Peyer's patch (tissue), 4 donors: ENCODE results near the gene GABBR2. TPM values are rescaled to one million over a fixed set of nuclear protein-coding genes. Genes with fewer than 3 reads are reported as not detected.

Source experiments
- DNase-seq, 3 donors: peaks; one replicate each; pipeline ENCODE4 v3.0.0-alpha.2; 2017 to 2019
- H3K27ac ChIP-seq, 4 donors: fragments of 200-600 bp; sonication (generic); one replicate each; pipeline ENCODE4 v1.5.1; 2016 to 2019
- H3K27me3 ChIP-seq, 2 donors: fragments of 200-600 bp; sonication (generic); one replicate each; pipeline ENCODE4 v1.5.1; 2019
- H3K36me3 ChIP-seq, 3 donors: fragments of 200-600 bp; sonication (generic); one replicate each; pipeline ENCODE4 v1.5.1; 2016 to 2019
- H3K4me1 ChIP-seq, 4 donors: fragments of 200-600 bp; sonication (generic); one replicate each; pipeline ENCODE4 v1.5.1; 2016 to 2019
- H3K4me3 ChIP-seq, 4 donors: fragments of 200-600 bp; sonication (generic); 1 replicate in 3 of 4; 2 replicates in 1 of 4; pipeline ENCODE4 v1.5.1; 2016 to 2019; ENCODE audit warnings: mild to moderate bottlenecking in 1 of 4
- H3K9me3 ChIP-seq, 4 donors: fragments of 200-600 bp; sonication (generic); one replicate each; pipeline ENCODE4 v1.5.1; 2016 to 2019; ENCODE audit warnings: mild to moderate bottlenecking in 1 of 4
- POLR2A ChIP-seq, 2 donors: fragments of 450-650 bp; IDR thresholded peaks; one replicate each; pipeline ENCODE4 v1.5.1; 2017; ENCODE audit warnings: antibody characterized with exemption in 2 of 2, mild to moderate bottlenecking in 2 of 2, moderate library complexity in 2 of 2
- total RNA-seq, 4 donors: library from RNA; depleted of rRNA; stranded (reverse); fragments of >200 nt; gene quantifications; one replicate each; pipeline ENCODE4 v1.1.0, GENCODE V29; 2016
- TF ChIP-seq, protein P1 (sequence below), 6 experiments: fragments of 450-650 bp in 4 of 6; fragments of 200-600 bp in 2 of 6; sonication (generic) in 1 of 6; IDR thresholded peaks; one replicate each; pipeline ENCODE4 v1.5.1; 2017 to 2019; ENCODE audit warnings: antibody characterized with exemption in 6 of 6, mild to moderate bottlenecking in 3 of 6, moderate library complexity in 1 of 6

GABBR2 gene
- total RNA-seq, 4 donors from 2014 or later, result not detected

DNA sequence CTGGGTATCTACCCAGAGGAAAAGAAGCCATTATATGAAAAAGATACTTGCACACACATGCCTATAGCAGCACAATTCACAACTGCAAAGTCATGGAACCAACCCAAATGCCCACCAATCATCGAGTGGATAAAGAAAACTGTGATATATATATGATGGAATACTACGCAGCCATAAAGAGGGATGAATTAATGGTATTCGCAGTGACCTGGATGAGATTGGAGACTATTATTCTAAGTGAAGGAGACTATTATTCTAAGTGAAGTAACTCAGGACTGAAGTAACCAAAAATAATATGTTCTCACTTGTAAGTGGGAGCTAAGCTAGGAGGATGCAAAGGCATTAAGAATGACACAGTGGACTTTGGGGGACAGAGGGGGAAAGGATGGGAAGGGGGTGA, 30.0 kb upstream of the GABBR2 start:
- H3K4me3 ChIP-seq, result no peak overlapping the region
- H3K27me3 ChIP-seq, result no peaks in the 10 kb centered on the region
- peaks cover 0 to 16% (median 0%) of the 10 kb centered on the region in 3 donors for H3K36me3 ChIP-seq
- H3K27ac ChIP-seq, result no peak overlapping the region
- no peak for DNase-seq
- TF ChIP-seq POLR2A (IDR thresholded peaks at IDR 0.05), result no peak
- TF ChIP-seq, protein P1, sequence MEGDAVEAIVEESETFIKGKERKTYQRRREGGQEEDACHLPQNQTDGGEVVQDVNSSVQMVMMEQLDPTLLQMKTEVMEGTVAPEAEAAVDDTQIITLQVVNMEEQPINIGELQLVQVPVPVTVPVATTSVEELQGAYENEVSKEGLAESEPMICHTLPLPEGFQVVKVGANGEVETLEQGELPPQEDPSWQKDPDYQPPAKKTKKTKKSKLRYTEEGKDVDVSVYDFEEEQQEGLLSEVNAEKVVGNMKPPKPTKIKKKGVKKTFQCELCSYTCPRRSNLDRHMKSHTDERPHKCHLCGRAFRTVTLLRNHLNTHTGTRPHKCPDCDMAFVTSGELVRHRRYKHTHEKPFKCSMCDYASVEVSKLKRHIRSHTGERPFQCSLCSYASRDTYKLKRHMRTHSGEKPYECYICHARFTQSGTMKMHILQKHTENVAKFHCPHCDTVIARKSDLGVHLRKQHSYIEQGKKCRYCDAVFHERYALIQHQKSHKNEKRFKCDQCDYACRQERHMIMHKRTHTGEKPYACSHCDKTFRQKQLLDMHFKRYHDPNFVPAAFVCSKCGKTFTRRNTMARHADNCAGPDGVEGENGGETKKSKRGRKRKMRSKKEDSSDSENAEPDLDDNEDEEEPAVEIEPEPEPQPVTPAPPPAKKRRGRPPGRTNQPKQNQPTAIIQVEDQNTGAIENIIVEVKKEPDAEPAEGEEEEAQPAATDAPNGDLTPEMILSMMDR (IDR thresholded peaks at IDR 0.05), result no peak
- no peaks in the 10 kb centered on the region for H3K4me1 ChIP-seq
- no peaks in the 10 kb centered on the region for H3K9me3 ChIP-seq

DNA sequence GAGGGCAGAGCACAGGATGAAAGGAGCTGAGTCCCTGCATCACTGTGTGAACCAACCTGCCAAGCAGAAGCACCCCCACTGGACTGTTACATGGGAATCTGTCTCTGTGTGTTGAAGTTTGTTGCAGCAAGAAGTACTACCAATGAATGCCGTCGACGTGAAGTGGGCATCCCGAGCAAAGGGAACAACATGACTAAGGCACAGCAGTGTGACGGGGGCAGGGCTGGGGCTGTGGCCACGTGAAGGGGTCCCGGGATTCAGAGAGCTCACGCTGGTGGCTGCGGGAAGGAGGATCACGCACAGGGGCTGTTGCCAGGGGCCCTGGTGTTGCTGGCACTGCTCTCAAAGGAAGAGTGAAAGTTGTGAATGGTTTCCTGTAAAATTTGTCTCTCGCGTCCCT, 27.5 kb upstream of the GABBR2 start:
- Histone ChIP-seq H3K4me3 (no peak overlapping the region), H3K4me1 (no peaks in the 10 kb centered on the region), H3K9me3 (no peaks in the 10 kb centered on the region), H3K36me3 (peaks cover 0 to 16% (median 0%) of the 10 kb centered on the region in 3 donors), H3K27ac (no peak overlapping the region), H3K27me3 (no peaks in the 10 kb centered on the region)
- TF ChIP-seq, protein P1 (IDR thresholded peaks at IDR 0.05), result no peak
- no peak for TF ChIP-seq POLR2A (IDR thresholded peaks at IDR 0.05)
- no peak for DNase-seq

DNA sequence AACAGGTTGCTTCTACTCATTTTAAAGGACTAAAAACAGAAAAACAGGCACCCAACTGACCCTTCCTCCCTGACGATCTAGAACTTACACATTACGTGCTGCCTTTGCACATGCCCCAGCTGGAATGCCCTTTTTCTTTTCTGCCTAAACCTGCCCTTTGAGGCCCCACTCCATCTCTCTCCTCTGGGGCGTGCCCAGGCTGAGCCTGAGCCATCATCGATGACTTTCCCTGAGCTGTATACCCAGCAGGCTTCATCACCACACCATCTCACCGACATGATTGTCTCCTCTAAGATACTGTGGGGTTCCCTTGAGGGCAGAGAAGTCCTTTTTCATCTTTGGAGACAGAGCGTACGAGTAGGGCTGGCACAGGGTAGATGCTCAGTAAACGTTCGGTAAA, 24.1 kb upstream of the GABBR2 start:
- DNase-seq, result no peak
- H3K4me3 ChIP-seq, result no peak overlapping the region
- no peaks in the 10 kb centered on the region for H3K9me3 ChIP-seq
- peaks cover 0 to 16% (median 0%) of the 10 kb centered on the region in 3 donors for H3K36me3 ChIP-seq
- TF ChIP-seq, protein P1 (IDR thresholded peaks at IDR 0.05), result no peak
- no peak for TF ChIP-seq POLR2A (IDR thresholded peaks at IDR 0.05)
- H3K4me1 ChIP-seq, result no peaks in the 10 kb centered on the region
- H3K27ac ChIP-seq, result no peak overlapping the region
- H3K27me3 ChIP-seq, result no peaks in the 10 kb centered on the region

DNA sequence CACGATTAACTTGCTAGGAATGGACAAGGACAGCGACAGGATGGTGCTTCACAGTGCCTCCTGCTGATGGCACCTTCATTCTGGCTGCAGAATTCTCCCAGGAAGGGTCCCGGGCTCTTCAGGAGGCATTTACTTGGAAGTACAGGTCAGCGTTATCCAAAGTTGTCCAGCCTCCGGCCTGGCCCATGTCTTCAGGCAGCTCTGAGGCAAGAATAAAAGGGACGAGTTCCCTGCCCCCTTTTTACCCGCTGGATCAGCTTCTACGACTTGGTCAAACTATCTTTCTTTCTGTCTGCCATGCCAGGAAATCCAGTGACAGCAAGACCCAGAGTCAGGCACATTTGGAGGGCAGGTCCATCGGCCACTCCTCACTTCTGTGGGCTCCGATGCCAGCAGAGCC, 23.4 kb upstream of the GABBR2 start:
- Histone ChIP-seq H3K4me1 (no peaks in the 10 kb centered on the region), H3K9me3 (no peaks in the 10 kb centered on the region), H3K36me3 (peaks cover 0 to 16% (median 0%) of the 10 kb centered on the region in 3 donors), H3K27me3 (no peaks in the 10 kb centered on the region), H3K27ac (no peak overlapping the region), H3K4me3 (no peak overlapping the region)
- DNase-seq, result no peak
- TF ChIP-seq, protein P1 (IDR thresholded peaks at IDR 0.05), result no peak
- TF ChIP-seq POLR2A (IDR thresholded peaks at IDR 0.05), result no peak

DNA sequence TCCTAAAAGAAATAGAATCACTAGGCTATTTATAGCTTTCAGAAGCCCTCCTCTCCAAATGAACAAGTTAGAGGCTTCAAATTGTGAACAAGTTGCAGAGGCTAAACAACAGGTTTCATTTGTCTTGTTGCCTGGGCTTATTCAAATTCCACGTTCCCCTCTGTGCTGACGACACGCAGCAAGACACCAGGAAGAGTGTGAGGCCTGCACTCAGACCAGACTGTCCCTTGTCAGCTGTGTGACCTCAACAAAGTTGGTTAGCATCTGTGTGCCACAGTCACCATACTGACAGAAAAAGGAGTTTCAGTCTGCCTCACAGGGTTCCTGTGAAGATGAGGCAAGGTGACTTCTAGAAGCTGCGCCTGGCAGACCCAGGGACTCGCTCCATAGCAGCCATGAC, 22.1 kb upstream of the GABBR2 start:
- no peak for DNase-seq
- H3K27ac ChIP-seq, result no peak overlapping the region
- no peaks in the 10 kb centered on the region for H3K27me3 ChIP-seq
- H3K4me3 ChIP-seq, result no peak overlapping the region
- H3K4me1 ChIP-seq, result no peaks in the 10 kb centered on the region
- no peak for TF ChIP-seq POLR2A (IDR thresholded peaks at IDR 0.05)
- TF ChIP-seq, protein P1 (IDR thresholded peaks at IDR 0.05), result no peak
- no peaks in the 10 kb centered on the region for H3K9me3 ChIP-seq
- peaks cover 0 to 11% (median 0%) of the 10 kb centered on the region in 3 donors for H3K36me3 ChIP-seq

DNA sequence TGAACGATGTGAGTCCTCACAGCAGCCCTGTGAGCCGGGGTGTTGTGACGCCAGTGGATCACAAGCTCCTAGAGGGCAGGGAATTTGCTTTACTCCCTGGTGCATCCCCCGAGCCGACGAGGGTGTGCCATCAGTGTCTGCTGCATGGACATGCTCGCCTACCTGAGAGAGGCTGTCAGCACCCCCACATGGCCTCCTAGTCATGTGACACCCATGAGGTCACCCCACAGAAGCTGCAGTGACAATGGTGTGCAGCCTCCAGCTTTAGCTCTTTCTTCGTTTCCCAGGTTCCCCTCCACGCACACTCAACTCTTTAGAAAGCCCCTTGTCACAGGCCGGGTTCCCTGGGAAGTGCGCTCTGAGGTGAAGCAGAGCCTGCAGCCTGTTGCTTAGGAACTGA, 19.8 kb upstream of the GABBR2 start:
- H3K4me1 ChIP-seq, result no peaks in the 10 kb centered on the region
- no peak overlapping the region for H3K4me3 ChIP-seq
- H3K9me3 ChIP-seq, result no peaks in the 10 kb centered on the region
- TF ChIP-seq, protein P1 (IDR thresholded peaks at IDR 0.05), result no peak
- no peak for TF ChIP-seq POLR2A (IDR thresholded peaks at IDR 0.05)
- no peaks in the 10 kb centered on the region for H3K27me3 ChIP-seq
- H3K36me3 ChIP-seq, result no peaks in the 10 kb centered on the region
- no peak for DNase-seq
- no peak overlapping the region for H3K27ac ChIP-seq
